ENCODE results near the gene RCN1.

DNA sequence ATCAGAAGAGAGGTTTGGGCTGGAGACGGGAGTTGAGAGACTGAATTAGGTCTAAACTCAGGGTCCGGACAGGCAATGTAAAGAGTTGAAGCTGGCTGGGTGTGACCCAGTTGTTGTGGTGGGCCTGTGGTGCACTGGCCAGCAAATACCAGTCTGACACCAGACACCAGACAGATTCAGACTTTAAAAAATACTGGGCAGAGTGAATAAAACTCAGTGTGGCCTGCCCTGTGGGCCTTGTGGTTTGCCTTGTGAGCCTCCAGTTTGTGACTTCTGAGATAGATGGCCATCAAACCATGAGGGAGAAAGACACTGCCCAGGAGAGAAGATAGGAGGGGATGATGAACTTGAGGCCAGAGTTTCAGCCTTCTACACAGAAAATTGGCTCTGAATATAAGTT is 25.8 kb downstream of the RCN1 start:
- TF ChIP-seq, protein P1, sequence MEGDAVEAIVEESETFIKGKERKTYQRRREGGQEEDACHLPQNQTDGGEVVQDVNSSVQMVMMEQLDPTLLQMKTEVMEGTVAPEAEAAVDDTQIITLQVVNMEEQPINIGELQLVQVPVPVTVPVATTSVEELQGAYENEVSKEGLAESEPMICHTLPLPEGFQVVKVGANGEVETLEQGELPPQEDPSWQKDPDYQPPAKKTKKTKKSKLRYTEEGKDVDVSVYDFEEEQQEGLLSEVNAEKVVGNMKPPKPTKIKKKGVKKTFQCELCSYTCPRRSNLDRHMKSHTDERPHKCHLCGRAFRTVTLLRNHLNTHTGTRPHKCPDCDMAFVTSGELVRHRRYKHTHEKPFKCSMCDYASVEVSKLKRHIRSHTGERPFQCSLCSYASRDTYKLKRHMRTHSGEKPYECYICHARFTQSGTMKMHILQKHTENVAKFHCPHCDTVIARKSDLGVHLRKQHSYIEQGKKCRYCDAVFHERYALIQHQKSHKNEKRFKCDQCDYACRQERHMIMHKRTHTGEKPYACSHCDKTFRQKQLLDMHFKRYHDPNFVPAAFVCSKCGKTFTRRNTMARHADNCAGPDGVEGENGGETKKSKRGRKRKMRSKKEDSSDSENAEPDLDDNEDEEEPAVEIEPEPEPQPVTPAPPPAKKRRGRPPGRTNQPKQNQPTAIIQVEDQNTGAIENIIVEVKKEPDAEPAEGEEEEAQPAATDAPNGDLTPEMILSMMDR (IDR thresholded peaks at IDR 0.05 in 2 of 3, conservative IDR thresholded peaks at IDR 0.05 in 1 of 3; ENCODE audit: insufficient read depth in 2 of 3, low read depth in 1 of 3, low read length in 3 of 3), result no peak
- TF ChIP-seq, protein P2, sequence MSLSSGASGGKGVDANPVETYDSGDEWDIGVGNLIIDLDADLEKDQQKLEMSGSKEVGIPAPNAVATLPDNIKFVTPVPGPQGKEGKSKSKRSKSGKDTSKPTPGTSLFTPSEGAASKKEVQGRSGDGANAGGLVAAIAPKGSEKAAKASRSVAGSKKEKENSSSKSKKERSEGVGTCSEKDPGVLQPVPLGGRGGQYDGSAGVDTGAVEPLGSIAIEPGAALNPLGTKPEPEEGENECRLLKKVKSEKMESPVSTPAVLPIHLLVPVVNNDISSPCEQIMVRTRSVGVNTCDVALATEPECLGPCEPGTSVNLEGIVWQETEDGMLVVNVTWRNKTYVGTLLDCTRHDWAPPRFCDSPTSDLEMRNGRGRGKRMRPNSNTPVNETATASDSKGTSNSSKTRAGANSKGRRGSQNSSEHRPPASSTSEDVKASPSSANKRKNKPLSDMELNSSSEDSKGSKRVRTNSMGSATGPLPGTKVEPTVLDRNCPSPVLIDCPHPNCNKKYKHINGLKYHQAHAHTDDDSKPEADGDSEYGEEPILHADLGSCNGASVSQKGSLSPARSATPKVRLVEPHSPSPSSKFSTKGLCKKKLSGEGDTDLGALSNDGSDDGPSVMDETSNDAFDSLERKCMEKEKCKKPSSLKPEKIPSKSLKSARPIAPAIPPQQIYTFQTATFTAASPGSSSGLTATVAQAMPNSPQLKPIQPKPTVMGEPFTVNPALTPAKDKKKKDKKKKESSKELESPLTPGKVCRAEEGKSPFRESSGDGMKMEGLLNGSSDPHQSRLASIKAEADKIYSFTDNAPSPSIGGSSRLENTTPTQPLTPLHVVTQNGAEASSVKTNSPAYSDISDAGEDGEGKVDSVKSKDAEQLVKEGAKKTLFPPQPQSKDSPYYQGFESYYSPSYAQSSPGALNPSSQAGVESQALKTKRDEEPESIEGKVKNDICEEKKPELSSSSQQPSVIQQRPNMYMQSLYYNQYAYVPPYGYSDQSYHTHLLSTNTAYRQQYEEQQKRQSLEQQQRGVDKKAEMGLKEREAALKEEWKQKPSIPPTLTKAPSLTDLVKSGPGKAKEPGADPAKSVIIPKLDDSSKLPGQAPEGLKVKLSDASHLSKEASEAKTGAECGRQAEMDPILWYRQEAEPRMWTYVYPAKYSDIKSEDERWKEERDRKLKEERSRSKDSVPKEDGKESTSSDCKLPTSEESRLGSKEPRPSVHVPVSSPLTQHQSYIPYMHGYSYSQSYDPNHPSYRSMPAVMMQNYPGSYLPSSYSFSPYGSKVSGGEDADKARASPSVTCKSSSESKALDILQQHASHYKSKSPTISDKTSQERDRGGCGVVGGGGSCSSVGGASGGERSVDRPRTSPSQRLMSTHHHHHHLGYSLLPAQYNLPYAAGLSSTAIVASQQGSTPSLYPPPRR (CRISPR knock-in tag; IDR thresholded peaks at IDR 0.05; ENCODE audit: borderline replicate concordance), result no peak
- TF ChIP-seq ZNF217 (CRISPR knock-in tag; IDR thresholded peaks at IDR 0.05), result no peak
- TF ChIP-seq, protein P3, sequence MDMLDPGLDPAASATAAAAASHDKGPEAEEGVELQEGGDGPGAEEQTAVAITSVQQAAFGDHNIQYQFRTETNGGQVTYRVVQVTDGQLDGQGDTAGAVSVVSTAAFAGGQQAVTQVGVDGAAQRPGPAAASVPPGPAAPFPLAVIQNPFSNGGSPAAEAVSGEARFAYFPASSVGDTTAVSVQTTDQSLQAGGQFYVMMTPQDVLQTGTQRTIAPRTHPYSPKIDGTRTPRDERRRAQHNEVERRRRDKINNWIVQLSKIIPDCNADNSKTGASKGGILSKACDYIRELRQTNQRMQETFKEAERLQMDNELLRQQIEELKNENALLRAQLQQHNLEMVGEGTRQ (CRISPR knock-in tag; IDR thresholded peaks at IDR 0.05), result no peak
- TF ChIP-seq, protein P4, sequence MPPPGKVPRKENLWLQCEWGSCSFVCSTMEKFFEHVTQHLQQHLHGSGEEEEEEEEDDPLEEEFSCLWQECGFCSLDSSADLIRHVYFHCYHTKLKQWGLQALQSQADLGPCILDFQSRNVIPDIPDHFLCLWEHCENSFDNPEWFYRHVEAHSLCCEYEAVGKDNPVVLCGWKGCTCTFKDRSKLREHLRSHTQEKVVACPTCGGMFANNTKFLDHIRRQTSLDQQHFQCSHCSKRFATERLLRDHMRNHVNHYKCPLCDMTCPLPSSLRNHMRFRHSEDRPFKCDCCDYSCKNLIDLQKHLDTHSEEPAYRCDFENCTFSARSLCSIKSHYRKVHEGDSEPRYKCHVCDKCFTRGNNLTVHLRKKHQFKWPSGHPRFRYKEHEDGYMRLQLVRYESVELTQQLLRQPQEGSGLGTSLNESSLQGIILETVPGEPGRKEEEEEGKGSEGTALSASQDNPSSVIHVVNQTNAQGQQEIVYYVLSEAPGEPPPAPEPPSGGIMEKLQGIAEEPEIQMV (tag; conservative IDR thresholded peaks at IDR 0.05; ENCODE audit: low read depth), result no peak
- TF ChIP-seq, protein P5, sequence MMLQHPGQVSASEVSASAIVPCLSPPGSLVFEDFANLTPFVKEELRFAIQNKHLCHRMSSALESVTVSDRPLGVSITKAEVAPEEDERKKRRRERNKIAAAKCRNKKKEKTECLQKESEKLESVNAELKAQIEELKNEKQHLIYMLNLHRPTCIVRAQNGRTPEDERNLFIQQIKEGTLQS (IDR thresholded peaks at IDR 0.05), result no peak
- TF ChIP-seq, protein P5 (CRISPR knock-in tag; conservative IDR thresholded peaks at IDR 0.05), result no peak
- no peak for TF ChIP-seq SMAD3 (CRISPR knock-in tag; conservative IDR thresholded peaks at IDR 0.05)
- no peak for TF ChIP-seq PHB (CRISPR knock-in tag; IDR thresholded peaks at IDR 0.05)
- TF ChIP-seq, protein P6, sequence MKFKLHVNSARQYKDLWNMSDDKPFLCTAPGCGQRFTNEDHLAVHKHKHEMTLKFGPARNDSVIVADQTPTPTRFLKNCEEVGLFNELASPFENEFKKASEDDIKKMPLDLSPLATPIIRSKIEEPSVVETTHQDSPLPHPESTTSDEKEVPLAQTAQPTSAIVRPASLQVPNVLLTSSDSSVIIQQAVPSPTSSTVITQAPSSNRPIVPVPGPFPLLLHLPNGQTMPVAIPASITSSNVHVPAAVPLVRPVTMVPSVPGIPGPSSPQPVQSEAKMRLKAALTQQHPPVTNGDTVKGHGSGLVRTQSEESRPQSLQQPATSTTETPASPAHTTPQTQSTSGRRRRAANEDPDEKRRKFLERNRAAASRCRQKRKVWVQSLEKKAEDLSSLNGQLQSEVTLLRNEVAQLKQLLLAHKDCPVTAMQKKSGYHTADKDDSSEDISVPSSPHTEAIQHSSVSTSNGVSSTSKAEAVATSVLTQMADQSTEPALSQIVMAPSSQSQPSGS (CRISPR knock-in tag; IDR thresholded peaks at IDR 0.05), result no peak
- no peak for TF ChIP-seq NRF1 (conservative IDR thresholded peaks at IDR 0.05 in 1 of 2, IDR thresholded peaks at IDR 0.05 in 1 of 2)
- TF ChIP-seq CREB1 (IDR thresholded peaks at IDR 0.05), result no peak
- TF ChIP-seq CREB1 (CRISPR knock-in tag; IDR thresholded peaks at IDR 0.05), result no peak
- TF ChIP-seq POLR2A (conservative IDR thresholded peaks at IDR 0.05), result no peak
- no peak for TF ChIP-seq YBX1 (IDR thresholded peaks at IDR 0.05)
- no peak for TF ChIP-seq PHB2 (IDR thresholded peaks at IDR 0.05; ENCODE audit: low read depth)
